CD4-positive, alpha-beta T cell treated with Interleukin-4 for 1 hour (primary cell): ENCODE measurements around the gene CFD.

Experiments used
- DNase-seq, 2 donors: peaks; one replicate each; pipeline ENCODE4 v3.0.0-alpha.2; 2020 to 2022

The CFD gene

DNA sequence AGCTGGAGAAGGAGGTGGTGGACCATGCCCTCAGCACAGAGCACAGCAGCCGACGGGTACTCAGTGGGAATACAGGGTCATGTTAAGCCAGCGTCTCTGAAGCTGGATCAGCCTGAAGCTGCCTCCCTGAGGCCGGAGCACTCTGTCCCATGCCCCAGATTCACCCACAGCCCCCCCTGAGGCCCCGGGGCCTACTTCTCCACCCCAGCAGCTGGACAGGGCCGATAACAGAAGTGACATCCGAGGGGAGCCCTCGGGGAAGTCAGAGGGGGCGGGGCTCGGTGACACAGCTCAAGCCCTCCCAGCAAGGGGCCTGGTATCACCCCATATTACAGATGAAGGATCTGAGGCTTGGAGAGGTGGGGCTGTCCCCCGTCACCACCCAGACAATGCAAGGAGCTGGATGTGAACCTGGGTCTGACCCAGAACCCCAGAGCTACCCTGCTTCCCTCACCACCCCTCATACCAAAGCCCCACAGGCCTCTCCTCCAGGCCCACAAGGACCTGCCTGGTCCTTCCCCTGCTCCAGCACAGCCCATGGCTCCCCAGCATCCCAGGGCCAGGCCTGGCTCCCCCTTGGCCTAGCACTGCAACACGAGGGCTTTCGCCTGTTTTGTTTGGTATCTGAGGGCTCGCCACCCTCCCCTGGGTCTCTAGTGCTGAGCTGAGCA is 47.9 kb downstream of the CFD start:
- peak in 1 of 2 donors; percentile 73 for DNase-seq

- no peak for DNase-seq
These were observed 52.0 kb downstream of the CFD start for GRCh38 chr19:911197-912033.

- DNase-seq = peak in 1 of 2 donors; percentile 44
These were observed 53.0 kb downstream of the CFD start for GRCh38 chr19:912181-913079.
